SHP77 (cell line): ENCODE measurements around the gene KRTAP10-5.

Source experiments
- DNase-seq, 2 experiments: peaks; one replicate each; lab custom pipeline; 2025; lab: John Stamatoyannopoulos, UW

Gene KRTAP10-5

DNA sequence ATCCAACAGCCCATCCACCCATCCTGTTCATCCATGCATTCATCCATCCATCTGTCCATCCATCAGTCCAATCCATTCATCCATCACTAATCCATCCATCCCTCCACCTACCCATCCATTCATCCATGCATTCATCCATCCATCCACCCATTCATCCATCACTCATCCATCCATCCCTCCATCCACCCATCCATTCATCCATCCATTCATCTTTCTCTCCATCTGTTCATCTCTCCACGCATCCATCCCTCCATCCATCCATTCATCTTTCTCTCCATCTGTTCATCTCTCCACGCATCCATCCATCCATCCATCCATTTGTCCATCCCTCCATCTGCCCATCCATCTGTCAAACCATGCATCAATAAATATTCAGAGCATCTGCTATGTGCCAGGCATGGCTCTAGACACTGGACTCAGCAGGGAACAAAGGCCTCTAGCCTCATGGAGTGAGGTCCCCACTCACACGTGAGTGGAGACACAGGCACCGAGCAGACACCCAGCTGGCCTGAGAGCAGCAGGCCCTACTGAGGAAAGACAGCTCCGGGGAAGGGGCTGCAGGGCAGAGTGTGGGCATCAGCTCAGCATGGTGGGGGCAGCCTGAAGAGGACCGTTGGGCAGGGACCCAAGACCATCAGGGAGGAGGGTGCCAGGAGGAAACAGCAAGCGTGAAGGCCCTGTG, 50.0 kb downstream of the KRTAP10-5 start:
- DNase-seq = no peak

DNA sequence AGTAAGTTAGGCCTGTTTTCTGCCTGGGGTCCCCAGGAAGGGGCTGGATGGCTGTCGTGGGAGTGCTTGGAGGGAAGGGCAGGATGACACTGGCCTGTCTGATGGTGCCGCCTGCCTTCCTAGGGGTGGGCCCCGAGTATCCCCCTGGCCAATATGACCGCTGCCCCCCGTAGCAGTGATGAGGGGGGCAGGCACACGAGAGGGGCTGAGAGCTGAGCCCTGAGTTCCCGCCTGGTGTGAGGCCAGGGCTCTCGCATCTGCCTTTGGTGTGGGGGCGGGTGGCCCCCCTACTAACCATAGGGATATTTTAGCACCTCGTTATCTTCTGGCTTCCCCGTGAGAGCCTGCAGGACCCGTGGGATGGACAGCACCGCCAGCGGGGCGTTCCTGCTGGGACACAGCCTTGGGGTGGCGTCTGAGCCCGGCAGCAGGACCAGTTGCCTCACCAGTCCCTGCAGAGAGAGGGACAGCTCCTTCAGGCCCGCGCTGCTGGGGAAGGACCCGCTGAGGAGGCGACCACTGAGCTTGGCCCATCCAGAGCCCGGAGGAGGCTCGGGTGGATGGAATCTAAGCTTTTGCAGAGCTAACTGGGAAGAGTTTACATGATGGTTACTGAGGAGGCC, 50.8 kb downstream of the KRTAP10-5 start:
- no peak for DNase-seq
